Raji (cell line): ENCODE results near the gene VIPR2.

Source experiments
- POLR2A ChIP-seq: IDR thresholded peaks from 2 replicates; pipeline ENCODE4 v1.6.1; 2011; ENCODE audit warnings: low read depth, low read length, control low read depth; ENCODE audit not compliant: insufficient read depth

The VIPR2 gene

GRCh38 chr7:158988302-158988862 is 156.3 kb downstream of the VIPR2 start:
- TF ChIP-seq POLR2A, result no peak

- no peak for TF ChIP-seq POLR2A
Observed at GRCh38 chr7:158987691-158988090, 157.0 kb downstream of the VIPR2 start.

- no peak for TF ChIP-seq POLR2A
Observed at GRCh38 chr7:158985583-158985982, 159.1 kb downstream of the VIPR2 start.

DNA sequence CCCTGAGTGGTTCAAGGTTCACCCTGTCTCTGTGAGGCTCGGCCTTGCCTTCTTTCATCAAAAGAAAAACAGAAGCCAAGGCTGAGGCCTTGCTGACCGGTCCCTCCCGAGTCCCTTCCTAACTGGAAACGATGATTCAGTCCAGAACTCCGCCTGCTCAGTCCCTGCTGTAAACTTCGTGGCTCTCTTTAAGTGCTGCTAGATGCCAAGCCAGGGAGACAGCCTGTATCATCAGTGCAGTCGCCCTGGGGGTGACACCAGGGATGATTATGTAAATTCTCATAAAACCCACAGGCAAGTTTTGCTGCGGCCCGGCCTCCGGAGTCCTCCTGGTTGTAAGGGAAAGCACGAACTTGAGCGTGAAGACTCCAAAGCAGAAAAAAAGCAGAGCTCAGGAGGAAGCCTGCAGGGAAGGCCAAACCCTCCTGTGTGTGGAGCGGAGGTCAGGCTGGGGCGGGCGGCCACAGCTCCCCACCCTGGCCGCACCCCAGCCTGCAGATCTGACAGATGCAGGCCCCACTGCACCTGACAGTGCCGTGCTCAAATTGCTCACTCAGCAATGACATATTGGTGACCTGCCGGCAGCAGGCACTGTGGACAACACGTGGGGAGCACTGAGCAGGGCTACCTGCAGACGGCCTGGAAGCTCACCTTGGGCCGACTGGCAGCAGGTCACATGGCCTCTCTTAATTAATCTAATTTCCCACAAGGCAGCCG is 164.9 kb downstream of the VIPR2 start:
- no peak for TF ChIP-seq POLR2A

GRCh38 chr7:158979023-158979529 is 165.6 kb downstream of the VIPR2 start:
- TF ChIP-seq POLR2A, result no peak
